Measurements from ENCODE around the gene LECT2.

DNA sequence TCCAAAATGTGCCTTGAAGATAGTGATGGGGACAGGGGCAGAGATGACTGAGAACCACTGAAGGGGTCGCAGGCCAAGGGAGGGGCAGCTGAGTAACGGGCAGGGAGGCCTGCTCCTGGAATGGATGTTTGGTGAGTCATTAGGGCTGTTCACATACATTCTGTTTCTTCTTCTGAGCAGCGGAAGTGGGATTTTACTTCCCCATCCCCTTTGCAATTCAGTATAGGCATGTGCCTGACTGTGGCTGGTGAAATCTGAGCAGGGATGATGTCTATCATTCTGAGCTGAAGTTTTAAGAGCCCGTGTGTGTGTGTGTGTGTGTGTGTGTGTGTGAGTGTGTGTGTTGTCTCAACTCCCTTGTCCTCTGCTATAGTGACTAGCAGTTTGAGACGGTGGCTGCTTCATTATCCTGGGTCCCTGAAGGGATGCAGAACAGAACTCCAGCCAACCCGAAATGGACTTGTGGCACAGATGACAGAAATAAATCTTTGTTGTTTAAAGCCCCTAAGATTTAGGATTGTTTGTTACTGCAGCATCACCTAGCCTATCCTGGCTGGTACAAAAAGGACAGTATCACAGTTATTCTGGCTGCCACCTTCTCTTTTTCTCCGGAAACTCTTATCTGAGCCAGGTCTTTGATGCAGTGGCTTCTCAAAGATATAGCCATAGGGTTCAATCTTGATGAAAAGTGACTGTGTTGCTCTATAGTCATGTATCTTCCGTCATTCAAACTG is 44.8 kb upstream of the LECT2 start:
- TF ChIP-seq, protein P1, sequence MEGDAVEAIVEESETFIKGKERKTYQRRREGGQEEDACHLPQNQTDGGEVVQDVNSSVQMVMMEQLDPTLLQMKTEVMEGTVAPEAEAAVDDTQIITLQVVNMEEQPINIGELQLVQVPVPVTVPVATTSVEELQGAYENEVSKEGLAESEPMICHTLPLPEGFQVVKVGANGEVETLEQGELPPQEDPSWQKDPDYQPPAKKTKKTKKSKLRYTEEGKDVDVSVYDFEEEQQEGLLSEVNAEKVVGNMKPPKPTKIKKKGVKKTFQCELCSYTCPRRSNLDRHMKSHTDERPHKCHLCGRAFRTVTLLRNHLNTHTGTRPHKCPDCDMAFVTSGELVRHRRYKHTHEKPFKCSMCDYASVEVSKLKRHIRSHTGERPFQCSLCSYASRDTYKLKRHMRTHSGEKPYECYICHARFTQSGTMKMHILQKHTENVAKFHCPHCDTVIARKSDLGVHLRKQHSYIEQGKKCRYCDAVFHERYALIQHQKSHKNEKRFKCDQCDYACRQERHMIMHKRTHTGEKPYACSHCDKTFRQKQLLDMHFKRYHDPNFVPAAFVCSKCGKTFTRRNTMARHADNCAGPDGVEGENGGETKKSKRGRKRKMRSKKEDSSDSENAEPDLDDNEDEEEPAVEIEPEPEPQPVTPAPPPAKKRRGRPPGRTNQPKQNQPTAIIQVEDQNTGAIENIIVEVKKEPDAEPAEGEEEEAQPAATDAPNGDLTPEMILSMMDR (IDR thresholded peaks at IDR 0.05) = no peak
- no peak for TF ChIP-seq POLR2A (IDR thresholded peaks at IDR 0.05)
